ENCODE results near the gene GNRHR.
A peak's percentile ranks its signal among the peaks of the same experiment; 100 is the strongest.
"Not testable (repeated sequence)": the region's sequence is repeated elsewhere in the genome, so short reads cannot be mapped to it uniquely, and the experiment has no call there.

The GNRHR gene

GRCh38 chr4:67714955-67715354 is 39.2 kb downstream of the GNRHR start:
- H3K27ac ChIP-seq: no peak overlapping the region
- TF ChIP-seq, protein P1, sequence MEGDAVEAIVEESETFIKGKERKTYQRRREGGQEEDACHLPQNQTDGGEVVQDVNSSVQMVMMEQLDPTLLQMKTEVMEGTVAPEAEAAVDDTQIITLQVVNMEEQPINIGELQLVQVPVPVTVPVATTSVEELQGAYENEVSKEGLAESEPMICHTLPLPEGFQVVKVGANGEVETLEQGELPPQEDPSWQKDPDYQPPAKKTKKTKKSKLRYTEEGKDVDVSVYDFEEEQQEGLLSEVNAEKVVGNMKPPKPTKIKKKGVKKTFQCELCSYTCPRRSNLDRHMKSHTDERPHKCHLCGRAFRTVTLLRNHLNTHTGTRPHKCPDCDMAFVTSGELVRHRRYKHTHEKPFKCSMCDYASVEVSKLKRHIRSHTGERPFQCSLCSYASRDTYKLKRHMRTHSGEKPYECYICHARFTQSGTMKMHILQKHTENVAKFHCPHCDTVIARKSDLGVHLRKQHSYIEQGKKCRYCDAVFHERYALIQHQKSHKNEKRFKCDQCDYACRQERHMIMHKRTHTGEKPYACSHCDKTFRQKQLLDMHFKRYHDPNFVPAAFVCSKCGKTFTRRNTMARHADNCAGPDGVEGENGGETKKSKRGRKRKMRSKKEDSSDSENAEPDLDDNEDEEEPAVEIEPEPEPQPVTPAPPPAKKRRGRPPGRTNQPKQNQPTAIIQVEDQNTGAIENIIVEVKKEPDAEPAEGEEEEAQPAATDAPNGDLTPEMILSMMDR (IDR thresholded peaks at IDR 0.05; ENCODE audit: low read depth, low read length): peak; percentile 13; the same call in 1 of the 2 replicates

DNA sequence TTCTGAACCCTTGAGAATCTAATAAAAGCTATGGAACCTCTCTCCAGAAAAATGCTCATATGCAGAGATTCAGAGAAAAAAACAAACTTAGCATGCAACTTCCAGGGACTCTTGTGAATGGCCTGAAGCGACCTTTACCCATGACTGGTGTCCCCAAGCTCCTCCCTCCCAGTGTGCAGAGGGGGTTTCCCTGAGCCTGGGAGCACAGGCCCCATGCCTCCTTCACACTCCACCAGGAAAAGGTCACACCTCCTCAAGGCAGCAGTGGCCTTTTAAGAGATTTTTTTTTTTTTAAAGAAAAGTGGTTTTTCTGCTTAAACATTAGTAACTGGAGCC is 40.0 kb downstream of the GNRHR start:
- no peaks in the 10 kb centered on the region for H3K36me3 ChIP-seq
- H3K27me3 ChIP-seq (ENCODE audit: insufficient read depth, low read depth, severe bottlenecking): no peaks in the 10 kb centered on the region
- no peaks in the 10 kb centered on the region for H3K9me3 ChIP-seq (ENCODE audit: severe bottlenecking)
- TF ChIP-seq, protein P1 (IDR thresholded peaks at IDR 0.05; ENCODE audit: low read depth, low read length): no peak
- DNase-seq: no peak
- no peak overlapping the region for H3K4me3 ChIP-seq (ENCODE audit: low read depth, low read length)
- no peak overlapping the region for H3K27ac ChIP-seq

More at GRCh38 chr4:67714955-67715354, 39.2 kb downstream of the GNRHR start:
- H3K27me3 ChIP-seq (ENCODE audit: insufficient read depth, low read depth, severe bottlenecking): no peaks in the 10 kb centered on the region
- no peak for DNase-seq
- no peaks in the 10 kb centered on the region for H3K36me3 ChIP-seq
- no peaks in the 10 kb centered on the region for H3K9me3 ChIP-seq (ENCODE audit: severe bottlenecking)
- no peak overlapping the region for H3K4me3 ChIP-seq (ENCODE audit: low read depth, low read length)

DNA sequence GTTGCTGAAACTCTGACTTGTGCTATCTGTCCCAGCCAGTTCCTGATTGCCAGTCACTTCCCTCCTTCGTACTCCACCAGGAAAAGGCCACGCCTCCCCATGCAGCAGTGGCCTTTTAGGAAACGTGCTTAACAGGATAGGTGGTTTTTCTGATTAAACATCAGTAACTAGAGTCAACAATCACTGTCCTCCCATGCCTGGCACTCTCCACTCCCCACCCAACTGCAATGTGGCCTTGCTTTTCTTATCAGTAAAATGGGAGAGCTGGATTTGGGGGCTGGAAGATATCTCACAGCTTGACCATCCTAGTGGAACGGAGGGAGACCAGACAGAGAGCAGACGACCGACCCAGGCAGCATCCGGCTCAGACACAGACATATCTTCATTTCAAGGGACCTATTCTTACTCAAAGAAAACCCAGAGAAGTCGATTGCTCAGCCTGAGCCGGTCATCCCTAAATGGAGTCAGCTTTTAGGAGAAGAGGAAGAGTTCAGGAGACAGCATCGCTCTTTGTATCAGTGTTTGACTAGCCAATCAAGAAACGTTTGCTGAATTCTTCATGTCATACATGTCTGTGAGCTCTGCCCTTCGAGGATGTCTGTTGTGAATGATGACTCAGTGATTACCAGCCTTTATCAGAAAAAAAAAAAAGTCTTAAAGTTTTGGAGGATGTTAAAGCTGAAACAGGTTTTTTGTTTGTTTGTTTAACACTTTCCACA is 40.5 kb downstream of the GNRHR start:
- Histone ChIP-seq H3K27me3 (ENCODE audit: insufficient read depth, low read depth, severe bottlenecking) (no peaks in the 10 kb centered on the region), H3K9me3 (ENCODE audit: severe bottlenecking) (no peaks in the 10 kb centered on the region), H3K36me3 (no peaks in the 10 kb centered on the region), H3K4me3 (ENCODE audit: low read depth, low read length) (no peak overlapping the region), H3K27ac (no peak overlapping the region)
- DNase-seq: no peak
- TF ChIP-seq, protein P1 (IDR thresholded peaks at IDR 0.05; ENCODE audit: low read depth, low read length): no peak

DNA sequence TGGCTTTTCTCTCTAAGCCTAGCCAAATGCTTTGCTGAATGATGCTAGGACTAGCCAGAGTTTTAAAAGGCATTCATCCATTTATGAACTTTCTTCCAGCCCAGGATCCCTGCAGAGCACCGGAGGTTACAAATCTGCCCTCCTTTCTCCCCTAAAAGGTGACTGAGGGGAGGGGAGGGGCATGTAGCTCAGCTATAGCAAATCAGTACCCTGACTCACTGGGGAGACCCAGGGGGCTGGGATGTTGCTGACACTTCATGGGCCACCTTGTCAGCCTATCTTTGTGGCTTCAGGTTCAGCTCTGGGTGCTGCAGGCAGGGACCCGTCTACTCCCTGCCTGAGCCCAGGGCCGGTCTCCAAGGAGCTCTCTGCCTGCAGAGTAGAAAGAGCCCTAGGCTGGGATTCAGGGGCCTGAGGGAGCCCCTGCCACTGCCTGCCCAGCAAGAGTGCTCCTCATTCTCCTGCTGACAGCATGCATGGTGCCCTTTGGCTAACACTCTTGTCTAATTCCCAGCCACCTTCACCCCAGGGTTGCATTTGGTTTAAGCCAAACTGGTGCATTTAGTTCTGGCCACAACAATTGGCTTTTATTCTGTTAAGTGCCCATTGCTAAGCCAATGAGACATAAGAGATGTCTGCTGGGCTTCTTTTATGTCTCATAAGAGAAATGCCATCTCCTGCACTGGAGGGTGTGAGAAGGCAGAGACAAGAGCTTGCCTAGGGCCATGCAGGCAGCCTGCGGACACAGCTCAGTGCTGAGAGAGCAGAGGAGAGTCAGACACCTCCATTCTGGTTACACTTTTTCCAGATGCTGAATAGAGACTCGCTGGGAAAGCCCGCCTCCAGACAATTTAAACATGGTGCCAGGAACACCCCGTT is 41.3 kb downstream of the GNRHR start:
- no peak overlapping the region for H3K27ac ChIP-seq

DNA sequence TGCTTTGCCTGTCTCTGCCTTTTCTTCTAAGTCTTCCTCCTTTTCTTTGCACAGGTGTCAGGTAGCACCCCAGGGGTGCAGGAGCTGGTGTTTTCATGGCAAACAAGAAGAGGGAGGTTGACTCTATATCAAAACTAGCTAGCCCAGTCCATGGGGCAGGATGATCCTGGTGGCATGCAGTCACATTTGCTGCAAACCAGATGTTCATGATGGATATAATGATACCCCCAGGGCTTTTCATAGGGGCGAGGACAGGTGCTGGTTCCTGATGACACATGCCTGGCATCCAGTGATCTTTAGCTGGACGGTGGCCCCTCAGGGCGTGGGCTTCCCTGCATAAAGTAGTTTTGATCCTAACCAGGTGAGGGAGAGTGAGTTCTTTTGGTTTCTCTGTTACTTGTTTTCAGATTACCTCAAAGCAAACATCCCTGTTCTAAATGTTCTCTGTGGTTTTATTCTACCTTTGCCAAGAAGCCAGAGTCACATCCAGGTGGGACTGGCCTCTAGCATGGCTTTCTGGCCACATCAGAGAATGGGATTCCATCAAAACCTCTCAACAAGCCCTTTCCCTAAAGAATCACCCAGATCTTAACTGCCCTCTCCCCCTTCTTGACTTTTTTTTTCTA is 42.1 kb downstream of the GNRHR start:
- Histone ChIP-seq H3K27me3 (ENCODE audit: insufficient read depth, low read depth, severe bottlenecking) (no peaks in the 10 kb centered on the region), H3K9me3 (ENCODE audit: severe bottlenecking) (no peaks in the 10 kb centered on the region), H3K27ac (no peak overlapping the region), H3K4me3 (ENCODE audit: low read depth, low read length) (no peak overlapping the region), H3K36me3 (no peaks in the 10 kb centered on the region)
- no peak for DNase-seq
- TF ChIP-seq, protein P1 (IDR thresholded peaks at IDR 0.05; ENCODE audit: low read depth, low read length): no peak

More for the DNA sequence above, 41.3 kb downstream of the GNRHR start:
- Histone ChIP-seq H3K27me3 (ENCODE audit: insufficient read depth, low read depth, severe bottlenecking) (no peaks in the 10 kb centered on the region), H3K9me3 (ENCODE audit: severe bottlenecking) (no peaks in the 10 kb centered on the region), H3K4me3 (ENCODE audit: low read depth, low read length) (no peak overlapping the region), H3K36me3 (no peaks in the 10 kb centered on the region)
- no peak for DNase-seq
- TF ChIP-seq, protein P1 (IDR thresholded peaks at IDR 0.05; ENCODE audit: low read depth, low read length): no peak

- not testable (repeated sequence) for H3K36me3 ChIP-seq; DNase-seq; H3K4me3 ChIP-seq (ENCODE audit: low read depth, low read length); H3K9me3 ChIP-seq (ENCODE audit: severe bottlenecking); H3K27me3 ChIP-seq (ENCODE audit: insufficient read depth, low read depth, severe bottlenecking); H3K27ac ChIP-seq
Observed at GRCh38 chr4:67706682-67707081, 47.5 kb downstream of the GNRHR start.

Data from WERI-Rb-1 (cell line).